GM19238 (cell line): ENCODE data around the gene ZNF479.
"Not testable (repeated sequence)": the region's sequence is repeated elsewhere in the genome, so short reads cannot be mapped to it uniquely, and the experiment has no call there.

Experiments
- DNase-seq: peaks from one replicate; pipeline ENCODE4 v3.0.0; 2011; ENCODE audit warnings: low spot score; ENCODE audit not compliant: insufficient read length

Gene ZNF479

DNA sequence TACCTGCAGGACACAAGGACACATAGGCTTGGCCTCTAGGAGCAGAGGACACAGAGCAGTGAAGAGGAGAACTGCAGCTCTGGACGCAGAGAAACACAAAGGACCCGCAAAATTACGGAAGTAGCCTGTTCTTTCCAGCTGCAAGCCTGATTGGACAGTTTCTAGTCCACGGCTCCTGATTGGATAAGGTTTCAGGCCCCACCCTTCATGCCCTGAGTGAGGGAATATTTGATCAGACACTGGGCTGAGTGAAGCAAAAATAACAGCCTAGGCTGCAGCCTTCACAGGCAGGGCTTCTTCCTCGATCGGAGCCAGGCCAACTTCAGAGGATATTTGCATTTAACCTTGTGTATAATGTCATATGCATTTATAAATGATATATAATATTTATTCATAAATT, at the start of gene ZNF479:
ZNF479 (minus strand) TSS at position 101 of the 400 bp plus-strand sequence. CDS start 112 bp downstream, outside the sequence.
- DNase-seq = not testable (repeated sequence)

DNA sequence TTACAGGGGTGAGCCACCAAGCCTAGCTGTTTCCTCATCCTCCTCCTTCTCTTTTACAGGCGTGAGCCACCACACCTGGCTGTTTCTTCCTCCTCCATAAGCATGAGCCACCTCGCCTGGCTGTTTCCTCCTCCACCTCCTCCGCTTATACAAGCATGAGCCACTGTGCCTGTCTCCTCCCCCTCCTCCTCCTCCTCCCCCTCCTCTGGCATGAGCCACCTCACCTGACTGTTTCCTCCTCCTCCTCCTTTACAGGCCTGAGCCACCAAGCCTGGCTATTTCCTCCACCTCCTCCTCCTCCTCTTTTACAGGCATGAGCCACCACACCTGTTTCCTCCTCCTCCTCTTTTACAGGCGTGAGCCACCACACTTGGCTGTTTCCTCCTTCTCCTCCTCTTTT, 49.8 kb upstream of the ZNF479 start:
- no peak for DNase-seq

- DNase-seq = no peak
Measured at GRCh38 chr7:57181281-57181680, 49.0 kb upstream of the ZNF479 start.

GRCh38 chr7:57179776-57180415, 47.7 kb upstream of the ZNF479 start:
- DNase-seq = no peak

DNA sequence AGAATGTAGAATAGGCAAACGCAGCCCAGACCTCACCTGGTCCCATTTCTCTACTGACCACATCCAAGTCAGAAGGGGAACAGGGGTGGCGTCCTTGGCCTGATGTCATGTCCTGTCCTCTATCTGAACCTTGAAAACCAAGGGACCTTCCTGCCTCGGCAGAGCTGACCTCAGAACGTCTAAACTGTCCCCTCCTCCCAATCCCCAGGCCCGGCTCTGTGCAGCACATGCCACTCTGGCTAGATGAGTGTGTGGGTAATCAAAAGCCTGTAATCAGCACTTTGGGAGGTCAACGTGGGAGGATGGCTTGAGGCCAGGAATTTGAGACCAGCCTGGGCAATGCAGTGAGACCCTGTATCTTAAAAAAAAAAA, 46.5 kb upstream of the ZNF479 start:
- no peak for DNase-seq

DNA sequence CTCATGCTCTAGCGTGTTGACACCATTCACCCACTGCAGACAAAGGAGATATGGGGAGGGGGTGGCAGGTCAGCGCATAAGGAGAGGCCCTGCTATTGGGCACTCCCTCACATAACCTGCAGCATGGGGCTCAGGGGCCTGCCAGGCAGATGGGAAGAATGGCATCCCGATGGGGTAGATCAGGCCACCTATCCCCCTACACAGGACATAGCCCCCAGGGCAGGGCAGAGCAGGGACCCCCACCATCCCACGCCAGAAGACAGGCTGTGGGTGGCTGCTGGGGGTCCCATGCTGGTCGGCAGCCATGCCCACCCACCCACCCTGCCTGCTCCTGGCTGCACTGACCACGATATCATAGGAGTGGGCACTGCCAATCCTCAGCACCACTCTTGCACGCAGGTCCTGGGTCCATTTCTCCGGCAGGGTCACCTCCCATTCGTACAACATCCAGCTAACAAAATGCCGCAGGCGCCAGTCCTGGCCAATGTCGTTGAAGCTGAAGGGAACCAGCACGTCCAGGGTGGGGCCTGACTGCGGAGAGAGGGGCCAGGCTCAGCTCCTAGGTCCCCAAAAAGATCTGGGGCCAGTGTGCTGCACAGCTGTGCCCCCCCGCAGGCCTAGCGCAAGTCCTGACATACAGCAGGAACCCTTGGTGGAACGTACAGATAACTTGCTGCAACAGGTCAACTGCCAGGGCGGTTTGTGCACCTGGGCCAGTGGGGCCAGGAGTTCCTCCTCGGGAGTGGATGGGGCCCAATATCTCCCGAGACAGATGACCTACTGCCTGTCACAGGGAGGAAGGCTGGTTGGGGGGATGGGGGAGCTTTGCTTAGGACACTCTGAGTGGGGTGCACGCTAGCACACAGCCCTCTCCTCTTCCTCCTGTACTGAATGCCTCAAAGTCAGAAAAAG, 45.9 kb upstream of the ZNF479 start:
- no peak for DNase-seq

DNA sequence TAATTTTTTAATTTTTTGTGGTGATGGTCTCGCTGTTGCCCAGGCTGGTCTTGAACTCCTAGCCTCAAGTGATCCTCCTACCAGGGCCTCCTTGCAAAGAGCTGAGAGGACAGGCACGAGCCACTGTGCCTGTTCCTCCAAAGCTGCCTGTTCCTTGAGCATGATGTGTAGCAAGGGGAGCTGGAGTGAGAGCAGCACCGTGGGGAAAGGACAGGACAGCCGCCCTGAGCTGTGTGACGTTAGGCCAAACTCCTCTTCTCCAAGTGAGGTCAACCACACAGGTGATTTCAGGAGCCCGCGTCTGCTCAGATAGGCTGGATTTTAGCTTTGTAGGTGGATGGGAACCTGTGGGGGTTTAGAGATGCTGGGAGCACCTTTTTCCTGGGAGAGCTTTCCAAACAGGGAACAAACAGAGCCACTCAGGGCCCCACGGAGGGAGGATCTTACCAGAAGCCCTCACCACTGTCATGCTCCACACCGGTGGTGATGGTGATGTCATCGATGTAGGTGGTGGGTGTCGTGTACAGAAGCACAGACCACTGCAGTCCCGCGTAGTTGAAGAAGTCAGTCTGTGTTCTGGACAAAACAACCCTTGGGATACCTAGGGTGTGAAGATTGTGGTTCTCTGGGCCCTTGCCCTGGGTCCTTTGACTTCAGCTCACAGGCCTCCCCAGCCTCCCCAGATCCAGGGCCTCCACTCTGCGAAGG, 44.8 kb upstream of the ZNF479 start:
- DNase-seq = no peak

DNA sequence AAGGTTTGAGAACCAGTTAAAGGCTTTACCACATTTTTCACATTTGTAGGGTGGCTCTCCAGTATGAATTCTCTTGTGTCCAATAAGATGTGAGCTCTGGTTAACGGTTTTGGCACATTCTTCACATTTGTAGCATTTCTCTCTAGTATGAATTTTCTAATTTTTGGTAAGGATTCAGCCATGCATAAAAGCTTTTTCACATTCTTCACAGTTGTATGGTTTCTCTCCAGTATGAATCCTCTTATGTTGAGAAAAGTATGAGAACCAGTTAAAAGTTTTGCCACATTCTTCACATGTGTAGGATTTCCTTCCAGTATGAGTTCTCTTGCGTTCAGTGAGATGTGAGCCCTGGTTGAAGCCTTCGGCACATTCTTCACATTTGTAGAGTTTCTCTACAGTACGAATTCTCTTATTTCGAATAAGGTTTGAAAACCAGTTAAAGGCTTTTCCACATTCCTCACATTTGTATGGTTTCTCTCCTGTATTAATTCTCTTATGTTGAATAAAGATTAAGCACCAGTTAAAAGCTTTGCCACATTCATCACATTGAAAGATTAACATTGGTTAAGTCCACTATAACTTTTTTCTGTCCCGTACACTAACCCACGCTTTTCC, 33.2 kb upstream of the ZNF479 start:
- DNase-seq = no peak

DNA sequence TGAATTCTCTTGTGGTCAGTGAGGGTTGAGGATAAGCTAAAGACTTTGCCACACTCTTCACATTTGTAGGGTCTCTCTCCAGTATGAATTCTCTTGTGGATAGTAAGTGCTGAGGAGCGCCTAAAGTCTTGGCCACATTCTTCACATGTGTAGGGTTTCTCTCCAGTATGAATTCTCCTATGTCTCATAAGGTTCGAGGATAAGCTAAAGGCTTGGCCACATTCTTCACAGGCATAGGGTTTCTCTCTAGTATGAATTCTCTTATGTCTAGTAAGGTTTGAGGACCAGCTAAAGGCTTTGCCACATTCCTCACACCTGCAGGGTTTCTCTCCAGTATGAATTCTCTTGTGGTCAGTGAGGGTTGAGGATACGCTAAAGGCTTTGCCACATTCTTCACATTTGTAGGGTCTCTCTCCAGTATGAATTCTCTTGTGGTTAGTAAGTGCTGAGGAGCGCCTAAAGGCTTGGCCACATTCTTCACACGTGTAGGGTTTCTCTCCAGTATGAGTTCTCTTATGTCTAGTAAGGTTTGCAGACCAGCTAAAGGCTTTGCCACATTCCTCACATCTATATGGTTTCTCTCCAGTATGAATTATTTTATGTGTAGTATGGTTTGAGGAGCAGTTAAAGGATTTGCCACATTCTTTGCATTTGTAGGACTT, 12.0 kb downstream of the ZNF479 start:
- not testable (repeated sequence) for DNase-seq
